Left forelimb (tissue), 1 donor: Measurements from ENCODE around the gene RTL1.

Experiments
- DNase-seq: peaks from one replicate; pipeline ENCODE4 v3.0.0-alpha.2; 2018; ENCODE audit warnings: low spot score

RTL1 gene

DNA sequence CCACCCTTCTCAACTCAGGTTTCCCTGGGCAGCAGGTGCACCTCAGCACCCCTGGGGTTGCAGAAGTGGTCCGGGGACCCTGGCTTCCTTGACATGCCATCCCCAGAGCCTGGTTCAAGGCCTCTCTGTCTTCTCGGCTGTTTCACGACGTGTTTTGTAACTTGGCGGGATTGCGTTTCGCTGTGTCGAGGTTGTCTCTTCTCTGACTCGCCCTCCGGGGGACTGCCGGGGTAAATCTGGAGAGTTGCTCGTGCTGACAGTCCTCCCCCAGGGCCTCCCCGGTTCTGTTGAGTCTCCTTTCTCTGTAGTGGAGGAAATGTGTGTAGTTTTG, 52.0 kb downstream of the RTL1 start:
- no peak for DNase-seq

DNA sequence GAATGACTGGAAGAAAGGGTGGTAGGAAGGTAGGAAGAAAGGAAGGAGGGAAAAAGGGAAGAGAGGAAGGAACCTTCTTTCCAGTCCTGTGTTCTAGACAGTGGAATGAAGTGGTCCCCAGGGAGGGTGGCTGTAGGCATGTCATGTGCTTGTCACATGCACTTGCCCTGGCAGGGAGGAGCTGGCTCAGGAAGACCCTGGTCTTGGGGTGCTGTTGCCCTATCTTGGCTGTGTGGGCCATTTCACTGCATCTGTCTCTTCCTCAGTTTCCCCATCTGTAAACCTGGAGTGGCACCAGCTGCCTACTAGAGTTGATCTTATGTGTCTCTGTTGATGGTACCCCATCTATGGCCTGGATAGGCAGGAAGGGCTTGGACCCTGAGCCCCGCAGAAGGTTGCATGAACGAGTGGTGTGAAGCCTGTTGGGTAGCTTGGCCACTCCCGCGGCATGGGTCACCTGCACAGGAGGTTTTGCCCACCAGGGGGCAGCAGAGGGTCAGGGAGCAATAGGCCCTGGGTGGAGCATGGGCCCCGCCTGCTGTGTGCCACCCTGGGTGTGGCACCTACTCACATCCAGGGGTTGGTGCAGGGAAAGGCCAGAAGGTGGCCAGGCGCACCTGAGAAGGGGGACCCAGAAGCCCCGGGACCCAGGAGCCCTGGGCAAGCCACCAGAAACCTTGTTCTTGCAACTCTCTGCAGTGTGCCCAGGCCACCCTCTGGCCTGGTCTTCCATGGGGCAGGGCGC, 52.5 kb downstream of the RTL1 start:
- no peak for DNase-seq

DNA sequence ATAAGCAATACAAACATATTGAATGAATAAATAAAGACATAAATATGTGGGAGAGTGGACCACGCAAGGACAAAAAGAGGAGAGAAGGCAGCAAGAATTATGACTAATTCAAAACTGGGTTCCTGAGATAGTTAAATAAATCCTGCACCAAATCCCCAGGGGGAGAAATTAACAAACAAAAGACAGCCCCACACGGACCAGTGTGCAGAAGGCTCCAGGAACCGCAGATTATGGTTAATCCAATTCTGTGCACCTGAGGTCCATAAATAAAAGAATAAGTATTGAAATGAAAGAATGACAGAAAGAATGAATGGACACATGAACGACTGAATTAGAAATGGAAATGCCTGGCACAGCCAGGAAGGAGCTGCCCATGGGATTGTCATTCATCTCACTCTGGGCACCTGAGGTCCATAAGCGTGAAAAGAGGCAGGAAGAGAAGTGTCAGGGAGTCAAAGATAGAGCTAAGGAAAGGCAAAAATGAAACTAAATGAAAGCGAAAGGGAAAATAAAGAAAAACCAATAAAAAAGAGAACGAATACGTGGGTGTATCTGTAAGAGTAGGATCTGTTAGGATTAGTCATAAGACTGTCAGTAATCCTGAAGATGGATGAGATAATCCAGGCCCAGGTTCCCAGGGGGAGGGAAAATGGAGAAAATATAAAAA, 54.3 kb downstream of the RTL1 start:
- DNase-seq, result no peak

DNA sequence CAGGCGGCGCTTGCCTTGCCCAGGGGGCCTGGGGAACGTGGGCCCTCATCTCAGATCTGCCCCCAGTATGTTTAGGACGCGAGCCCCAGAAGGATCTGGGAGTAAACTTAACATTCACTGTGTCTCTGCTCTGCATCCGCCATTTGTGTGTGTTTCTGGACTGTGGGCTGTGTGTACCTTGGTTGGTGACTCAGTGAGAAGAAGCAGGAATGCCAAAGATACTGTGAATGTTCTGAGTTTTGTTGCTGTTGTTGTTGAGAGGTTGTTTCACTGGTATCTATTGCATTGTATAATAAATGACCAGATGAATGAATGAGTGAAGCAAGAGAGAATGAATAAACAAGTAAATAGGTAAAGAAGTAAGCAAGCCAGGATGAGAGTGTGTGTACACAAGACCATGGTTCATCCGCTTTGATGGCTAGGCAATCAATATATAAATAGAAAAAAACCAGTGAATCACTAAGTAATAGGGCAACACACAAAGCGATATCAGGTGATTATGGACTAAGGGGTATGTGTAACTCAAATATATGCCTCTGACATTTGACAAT, 57.1 kb downstream of the RTL1 start:
- no peak for DNase-seq

DNA sequence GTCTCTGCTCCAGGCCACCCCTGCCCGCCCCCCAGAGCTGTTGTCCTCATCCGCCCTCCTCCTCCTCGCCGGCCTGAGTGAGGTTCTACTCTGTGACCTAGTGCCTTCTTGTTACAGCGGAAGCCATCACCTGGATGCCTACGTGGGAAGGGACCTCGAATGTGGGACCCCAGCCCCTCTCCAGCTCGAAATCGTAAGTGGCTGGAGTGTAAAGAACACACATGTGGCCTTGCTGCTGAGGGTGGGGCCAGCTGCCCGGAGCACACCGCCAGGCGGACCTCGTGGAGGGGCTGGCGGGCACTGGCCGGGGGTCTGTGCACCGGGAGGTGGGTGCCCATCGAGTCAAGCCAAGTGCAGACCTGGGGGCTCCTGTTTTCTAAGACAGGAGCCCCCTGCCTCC, 58.2 kb downstream of the RTL1 start:
- no peak for DNase-seq

DNA sequence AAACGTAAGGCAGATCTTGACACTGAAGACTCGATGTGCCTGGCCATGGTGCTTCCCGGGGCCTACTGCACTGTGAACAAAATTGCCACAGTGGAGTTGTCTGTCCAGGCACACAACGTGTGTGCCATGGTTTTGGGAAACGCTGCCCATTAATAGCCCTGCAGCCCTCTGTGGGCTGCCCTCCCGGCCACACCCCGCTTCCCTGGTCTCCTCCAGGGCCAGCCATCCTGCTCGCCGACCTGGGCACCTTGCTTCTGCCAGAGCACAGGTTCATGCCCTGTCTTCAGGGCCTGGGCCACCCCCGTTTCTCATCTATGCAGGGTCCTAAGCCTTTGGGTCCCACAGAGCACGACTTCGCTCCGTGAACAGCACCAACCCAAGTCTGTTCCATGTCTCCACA, 58.7 kb downstream of the RTL1 start:
- DNase-seq, result no peak

DNA sequence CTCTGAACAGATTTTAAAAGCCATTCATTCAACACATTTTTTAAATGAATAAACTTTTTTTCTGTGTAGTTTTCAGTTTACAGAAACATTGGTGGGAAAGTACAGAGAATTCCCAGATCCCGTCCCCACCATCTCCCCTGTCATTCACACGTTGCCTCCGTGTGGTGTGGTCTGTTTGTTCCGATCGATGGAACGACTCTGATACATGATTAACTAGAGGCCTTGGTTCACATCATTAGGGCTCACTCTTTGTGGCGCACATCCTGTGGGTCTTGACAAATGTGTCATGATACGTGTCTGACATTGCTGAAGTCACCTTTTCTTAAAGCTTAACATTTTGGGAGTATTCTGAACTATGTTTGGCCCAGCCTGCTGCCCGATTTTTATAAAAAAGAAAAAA, 59.1 kb downstream of the RTL1 start:
- no peak for DNase-seq

DNA sequence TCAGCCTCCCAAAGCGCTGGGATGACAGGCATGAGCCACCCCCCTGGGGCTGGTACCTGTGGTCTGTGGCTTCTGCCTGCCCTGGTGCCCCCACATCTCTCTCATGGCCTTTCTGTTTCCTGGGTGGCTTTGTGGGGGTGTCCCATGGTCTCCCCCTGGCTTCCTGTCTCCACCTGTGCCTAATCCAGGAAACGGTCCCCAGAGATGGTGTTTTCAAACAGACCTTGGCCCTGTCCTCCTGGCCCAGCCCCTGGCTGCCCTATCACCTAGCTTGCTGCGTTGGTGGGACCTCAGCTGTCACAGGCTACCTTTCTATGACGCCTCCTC, 59.5 kb downstream of the RTL1 start:
- DNase-seq, result no peak

DNA sequence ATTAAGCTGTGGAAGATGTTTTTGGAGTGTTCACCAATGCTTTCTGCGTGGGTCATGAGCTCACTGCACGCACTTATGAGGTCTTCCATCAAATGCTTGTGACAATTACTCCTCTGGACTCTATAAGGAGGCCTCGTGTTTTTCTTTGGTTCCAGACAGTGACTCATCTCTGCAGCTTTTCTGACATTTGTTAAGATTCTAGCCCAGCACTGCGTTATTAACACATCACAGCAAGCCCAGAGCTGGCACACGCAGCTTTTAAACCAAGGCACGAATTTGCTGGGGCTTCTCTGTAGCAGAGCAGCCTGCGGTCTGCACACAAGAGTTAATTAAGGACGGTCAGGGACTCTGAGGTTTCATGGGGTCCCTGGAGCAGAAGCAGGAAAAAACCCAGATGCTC, 60.7 kb downstream of the RTL1 start:
- DNase-seq, result no peak

DNA sequence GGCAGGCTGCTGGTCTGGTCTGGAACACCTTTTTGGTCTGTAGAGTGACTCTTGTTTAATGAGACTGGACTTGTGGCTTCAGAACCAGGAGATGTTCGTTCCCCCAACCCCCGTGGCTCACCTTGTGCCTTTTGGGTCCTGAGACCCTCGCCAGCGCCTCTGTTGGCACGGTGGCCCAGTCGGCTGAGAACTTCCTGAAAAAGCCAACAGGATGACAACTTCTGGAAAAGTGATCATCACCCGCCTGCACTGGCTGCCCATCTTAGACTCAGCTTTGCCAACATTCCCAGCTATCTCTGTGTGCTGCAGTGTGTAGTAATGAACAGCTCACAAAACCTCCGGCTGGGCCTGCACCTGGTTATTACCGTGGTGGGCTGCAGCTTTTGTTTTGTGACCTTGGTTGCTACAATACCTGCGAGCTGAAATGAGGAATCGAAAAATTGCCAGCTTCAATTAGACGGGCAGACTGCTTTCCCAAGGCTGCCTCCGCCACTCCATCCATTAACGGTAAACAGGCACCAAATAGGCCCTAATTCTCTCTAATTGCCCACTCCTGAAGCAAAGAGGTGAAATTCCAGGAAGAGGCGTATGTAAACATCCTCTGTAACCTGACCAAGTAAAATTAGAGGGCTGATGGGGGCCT, 61.6 kb downstream of the RTL1 start:
- no peak for DNase-seq

DNA sequence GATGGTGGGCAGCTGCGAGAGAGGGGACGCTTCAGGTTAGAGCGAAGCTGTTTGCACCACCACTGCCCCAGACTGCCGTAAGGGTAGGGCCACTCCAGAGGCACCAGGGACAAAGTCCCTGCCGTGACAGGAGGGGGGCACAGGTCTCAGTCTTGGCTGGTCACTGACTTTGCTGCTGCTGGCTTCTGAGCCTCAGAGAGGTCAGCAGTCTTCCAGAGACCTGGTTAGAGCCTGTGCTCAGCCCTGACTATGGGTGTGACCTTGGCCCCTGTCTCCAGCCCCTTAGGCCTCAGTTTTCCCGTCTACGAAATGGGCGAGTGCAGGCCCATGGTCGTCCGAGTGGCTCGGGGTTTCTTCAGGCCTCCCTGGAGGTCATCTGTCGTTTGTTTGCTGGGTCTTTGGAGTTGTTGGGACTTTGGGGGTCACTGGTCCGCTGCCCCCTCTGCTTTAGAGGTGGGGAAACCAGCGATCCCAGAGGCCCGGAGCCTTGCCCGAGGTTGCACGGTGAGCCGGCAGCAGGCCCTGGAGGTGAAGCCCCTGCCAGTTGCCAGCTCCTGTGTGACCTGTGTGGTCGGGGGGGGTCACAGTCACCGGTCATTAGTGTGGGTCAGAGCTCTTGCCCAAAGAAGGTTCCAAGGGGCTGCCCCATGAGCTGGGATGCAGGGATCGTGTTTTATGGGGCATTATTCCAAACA, 62.3 kb downstream of the RTL1 start:
- no peak for DNase-seq

DNA sequence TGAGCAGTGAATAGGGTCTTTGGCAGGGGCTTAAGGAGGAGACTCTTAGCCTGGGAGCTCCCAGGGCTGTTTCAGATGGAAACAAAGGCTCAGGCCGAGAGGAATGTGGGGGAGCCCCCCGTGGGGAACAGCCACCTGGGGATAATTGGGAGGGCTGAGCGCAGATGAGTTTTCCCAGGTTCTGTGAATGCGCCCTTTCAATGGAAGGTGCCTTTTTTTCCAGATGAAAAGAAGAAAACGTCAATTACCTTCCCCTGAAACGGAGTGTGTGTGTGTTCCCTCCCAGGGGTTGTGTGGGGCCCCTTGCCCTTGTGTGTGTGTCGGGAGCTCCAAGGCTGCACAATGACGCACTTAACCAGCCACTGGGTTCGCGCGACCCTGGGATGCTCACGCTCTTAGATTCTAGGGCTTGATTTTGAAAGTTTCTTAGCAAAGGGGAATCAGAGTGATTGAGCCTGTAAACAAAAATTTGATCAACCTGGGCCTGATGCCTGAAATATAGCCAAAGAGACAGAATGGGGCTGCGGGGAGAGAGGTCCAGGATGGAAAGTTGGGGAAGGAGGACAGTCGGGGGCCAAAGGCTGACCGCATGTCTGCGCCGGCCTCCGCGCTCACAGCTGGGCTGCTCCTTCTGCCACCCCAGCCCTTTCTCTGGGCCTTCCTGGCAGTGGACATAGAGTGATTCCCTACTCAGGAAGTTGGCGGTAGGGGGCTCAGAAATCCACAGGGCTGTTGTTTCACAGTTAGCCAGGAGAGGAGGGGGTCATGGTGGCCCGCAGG, 63.0 kb downstream of the RTL1 start:
- no peak for DNase-seq

DNA sequence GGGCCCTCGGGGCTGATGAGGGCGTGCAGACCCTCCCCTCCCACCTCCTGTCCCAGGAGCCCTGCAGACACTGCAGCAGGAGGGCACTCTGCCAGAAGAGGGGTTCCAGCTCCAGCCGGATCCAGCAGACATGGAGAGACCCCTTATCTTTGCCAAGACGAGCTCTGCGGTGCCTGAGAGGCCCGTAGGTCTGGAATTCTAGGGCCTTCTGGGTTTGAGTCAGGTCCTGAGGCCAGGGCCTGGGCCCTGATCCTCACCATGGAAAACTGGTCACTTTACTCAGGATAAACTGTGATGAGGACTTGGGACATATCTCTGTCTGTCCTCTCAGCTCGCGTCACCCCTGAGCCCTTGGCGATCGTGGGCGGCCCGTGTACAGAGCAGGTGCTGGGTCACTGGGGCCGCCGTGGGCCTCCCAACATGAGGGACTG, 63.8 kb downstream of the RTL1 start:
- no peak for DNase-seq

DNA sequence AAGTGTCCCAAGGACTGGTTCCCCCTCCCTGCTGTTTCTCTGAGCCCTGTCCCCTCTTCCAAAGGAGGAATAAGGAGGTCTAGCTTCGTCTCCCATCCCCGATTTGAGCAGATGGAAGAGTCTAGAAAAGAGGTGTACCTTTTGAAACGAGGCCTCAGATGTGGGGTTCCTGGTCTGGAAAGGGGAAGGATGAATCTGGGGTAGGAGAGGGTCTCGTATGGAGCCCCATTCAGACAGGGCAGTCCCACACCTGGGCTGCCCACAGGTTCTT, 64.3 kb downstream of the RTL1 start:
- no peak for DNase-seq

DNA sequence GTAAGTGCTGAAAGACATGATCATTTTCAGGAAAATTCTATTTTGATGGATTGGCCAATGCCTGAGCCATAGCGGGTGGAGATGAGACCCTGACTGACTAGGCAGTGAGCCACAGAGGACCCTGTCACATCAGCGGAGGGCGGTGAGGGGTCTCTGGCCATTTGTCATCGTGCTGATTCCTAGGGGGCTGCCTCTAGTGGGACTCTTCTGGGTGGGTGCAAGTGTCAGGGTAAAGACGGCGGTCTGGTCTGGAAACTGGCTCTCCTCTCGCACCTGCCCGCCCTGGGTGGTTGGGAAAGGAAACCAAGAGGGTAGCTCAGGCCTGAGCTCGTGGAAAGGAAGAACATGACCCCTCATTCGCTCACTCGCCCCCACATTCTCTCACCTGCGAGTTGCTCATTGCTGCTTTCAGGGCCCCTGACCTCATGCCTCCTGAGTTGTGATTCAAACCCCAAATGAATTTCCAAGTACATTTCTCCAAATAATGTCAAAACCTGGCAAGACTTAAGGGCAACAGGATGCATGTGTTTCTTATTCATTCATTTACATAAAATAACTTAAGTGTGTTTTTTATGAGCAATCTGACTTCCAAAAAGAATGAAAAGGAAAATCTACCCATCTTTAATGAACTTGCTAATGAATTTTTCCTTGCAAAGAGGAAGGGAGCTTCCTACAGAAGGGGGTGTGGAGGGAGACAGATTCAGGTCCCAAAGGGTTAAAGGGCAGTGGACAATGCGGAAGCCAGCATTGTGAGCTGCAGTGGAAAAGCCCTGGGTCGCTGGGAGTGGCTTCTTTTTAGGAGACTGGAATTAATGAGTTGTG, 64.8 kb downstream of the RTL1 start:
- DNase-seq, result no peak

DNA sequence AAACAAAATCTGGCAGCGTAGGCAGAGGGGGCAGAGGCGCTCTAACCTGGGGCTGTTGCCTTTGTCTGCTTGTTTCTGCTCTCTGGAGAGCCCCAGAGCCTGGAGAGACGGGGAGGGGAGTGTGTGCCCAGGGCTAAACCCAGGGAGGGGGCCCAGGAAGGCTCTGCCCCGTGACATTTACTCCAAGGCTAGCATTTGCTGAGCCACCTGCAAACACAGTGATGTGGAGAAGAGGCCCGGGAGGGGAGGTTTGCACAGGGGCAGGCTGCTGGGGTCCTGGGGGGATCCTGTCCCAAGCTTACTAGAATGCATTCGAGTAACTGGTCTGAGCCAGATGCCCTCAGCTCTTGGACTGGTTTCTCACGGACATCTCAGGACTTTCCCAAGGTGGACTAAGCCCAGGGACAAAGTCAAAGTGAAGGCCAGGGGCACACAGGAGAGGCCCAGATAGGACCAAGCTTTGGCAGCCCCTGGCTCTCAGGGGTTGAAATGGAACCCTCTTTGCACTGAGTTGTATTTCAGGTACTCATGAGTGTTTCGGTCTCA, 65.6 kb downstream of the RTL1 start:
- DNase-seq, result no peak

DNA sequence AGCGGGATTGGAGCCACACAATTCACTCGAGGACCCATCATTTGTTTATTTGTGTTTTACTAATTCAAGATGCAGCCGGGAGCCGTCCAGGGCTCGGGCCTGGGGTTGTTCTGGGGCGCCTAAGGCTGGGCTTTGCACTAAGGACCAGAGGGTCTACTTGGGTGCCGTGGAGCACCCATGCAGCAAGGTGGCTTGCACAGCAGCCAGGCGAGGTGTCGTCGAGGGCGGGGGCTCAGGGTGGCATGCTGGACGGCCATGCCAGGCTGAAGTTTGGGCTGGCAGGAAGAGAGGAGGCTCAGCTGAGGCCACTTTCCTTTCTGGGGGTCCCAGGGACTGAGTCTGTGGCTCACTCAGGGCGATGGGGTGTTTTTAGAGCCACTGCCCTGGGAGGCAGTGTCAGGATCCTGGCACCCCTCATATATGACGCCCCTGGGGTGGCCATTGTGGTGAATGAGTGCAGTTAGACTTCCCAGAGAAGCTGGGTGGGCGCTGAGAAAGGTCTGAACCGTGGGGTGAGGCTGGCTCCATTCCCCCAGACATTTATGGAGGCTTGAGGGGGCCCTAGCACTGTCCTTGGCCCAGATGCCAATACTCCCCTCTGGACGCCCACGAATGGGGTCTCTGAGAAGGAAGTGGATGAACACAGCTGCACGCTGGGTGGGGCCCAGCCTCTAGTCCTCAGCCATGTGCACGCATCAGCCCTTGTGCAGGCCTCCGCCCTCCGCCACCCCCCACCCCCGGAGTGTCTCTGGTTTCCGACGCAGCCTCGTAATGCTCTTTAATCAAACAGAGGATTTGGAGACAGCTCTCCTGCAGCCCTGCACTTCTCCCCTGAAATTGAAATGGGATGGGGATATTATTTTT, 66.3 kb downstream of the RTL1 start:
- DNase-seq, result no peak

DNA sequence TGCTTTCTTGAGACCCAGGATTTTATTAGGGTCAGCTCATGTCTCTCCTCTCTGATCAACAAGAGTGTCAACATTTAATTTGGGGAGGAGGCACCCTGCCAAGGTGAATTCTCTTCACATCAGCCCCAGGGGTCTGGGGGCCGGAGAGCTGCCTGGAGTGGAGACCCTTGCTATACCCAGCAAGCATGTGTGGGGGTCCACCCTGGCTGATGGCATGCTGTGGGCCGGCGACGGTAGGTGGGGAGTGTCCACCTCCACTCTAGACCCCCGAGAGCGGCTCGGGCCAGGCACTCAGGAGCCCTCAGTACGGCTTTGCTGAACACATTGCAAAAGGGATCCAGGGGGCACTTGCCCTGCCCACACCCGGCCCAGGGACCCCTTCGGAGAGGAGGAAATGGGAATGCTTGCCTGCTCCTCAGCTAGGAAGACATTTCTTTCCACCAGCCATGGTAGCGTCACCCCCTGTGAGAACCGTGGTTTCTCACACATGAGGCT, 67.2 kb downstream of the RTL1 start:
- DNase-seq, result no peak

DNA sequence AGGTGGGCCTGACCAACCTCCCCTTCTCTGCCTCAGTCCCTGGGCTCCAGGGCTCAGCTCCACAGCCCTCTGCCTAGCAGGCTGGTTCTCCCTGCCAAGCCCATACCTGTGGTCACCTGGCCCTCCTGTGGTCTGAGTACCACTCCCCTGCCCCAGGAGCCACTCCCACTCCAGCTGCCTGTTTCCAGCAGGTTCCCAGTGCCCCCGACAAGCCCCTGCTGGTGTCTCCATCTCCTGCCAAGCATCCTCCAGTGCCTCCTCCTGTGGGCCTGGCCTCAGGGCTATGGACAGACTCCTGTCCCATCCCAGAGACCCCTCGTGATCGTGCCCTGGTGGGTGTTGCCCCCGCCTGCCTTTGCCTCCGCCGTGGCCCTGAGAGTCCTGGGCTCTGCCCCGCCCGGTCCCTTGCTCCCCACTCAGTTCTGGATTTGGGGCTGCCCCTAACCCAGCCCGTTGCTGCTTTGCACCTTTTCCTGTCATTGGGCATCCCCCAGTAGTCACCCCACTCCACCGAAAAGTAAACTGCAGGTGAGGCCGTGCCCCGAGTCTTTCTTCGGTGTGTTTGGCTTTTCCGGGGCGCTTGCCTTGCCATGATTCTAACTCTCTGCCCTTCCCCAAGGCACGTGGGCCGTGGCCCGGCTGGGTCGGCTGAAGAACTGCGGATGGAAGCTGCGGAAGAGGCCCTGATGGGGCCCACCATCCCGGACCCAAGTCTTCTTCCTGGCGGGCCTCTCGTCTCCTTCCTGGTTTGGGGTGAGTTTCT, 67.8 kb downstream of the RTL1 start:
- DNase-seq, result no peak
